CMK (cell line): Measurements from ENCODE around the gene PRSS57.
"Not testable (repeated sequence)": the region's sequence is repeated elsewhere in the genome, so short reads cannot be mapped to it uniquely, and the experiment has no call there.

Source experiments
- DNase-seq: peaks from one replicate; pipeline ENCODE4 v3.0.0-alpha.2; 2010; ENCODE audit warnings: low read depth

PRSS57 gene

GRCh38 chr19:674282-675151, 20.7 kb downstream of the PRSS57 start:
- no peak for DNase-seq

- no peak for DNase-seq
Measured at GRCh38 chr19:670609-671075, 24.6 kb downstream of the PRSS57 start.

- peak; percentile 93 for DNase-seq
Measured at GRCh38 chr19:668675-669434, 26.4 kb downstream of the PRSS57 start.

- not testable (repeated sequence) for DNase-seq
Measured at GRCh38 chr19:666985-667573, 28.2 kb downstream of the PRSS57 start.

GRCh38 chr19:664913-665443, 30.3 kb downstream of the PRSS57 start:
- peak; percentile 64 for DNase-seq

GRCh38 chr19:663682-664117, 31.6 kb downstream of the PRSS57 start:
- DNase-seq, result no peak

- DNase-seq, result peak; percentile 79
Measured at GRCh38 chr19:662962-663681, 32.1 kb downstream of the PRSS57 start, which contains the start of gene RNF126. Gene RNF126, minus strand, starts transcription at chr19:663214. Its CDS starts 93 bp downstream, at chr19:663121.

GRCh38 chr19:662207-662961, 32.9 kb downstream of the PRSS57 start:
- DNase-seq, result no peak

GRCh38 chr19:661427-662196, 33.6 kb downstream of the PRSS57 start:
- no peak for DNase-seq

- DNase-seq, result no peak
Measured at GRCh38 chr19:660793-661426, 34.3 kb downstream of the PRSS57 start.

- DNase-seq, result no peak
Measured at GRCh38 chr19:658916-659839, 36.1 kb downstream of the PRSS57 start.

GRCh38 chr19:658059-658839, 37.0 kb downstream of the PRSS57 start:
- no peak for DNase-seq

- no peak for DNase-seq
Measured at GRCh38 chr19:657611-658010, 37.6 kb downstream of the PRSS57 start.

GRCh38 chr19:656751-657559, 38.3 kb downstream of the PRSS57 start:
- DNase-seq, result no peak

GRCh38 chr19:655691-656090, 39.6 kb downstream of the PRSS57 start:
- no peak for DNase-seq

- no peak for DNase-seq
Measured at GRCh38 chr19:653425-653824, 41.8 kb downstream of the PRSS57 start.
